Measurements from ENCODE around the gene SERINC4. TPM values are rescaled to one million over a fixed set of nuclear protein-coding genes. Genes with fewer than 3 reads are reported as not detected.

Gene SERINC4
- total RNA-seq: not detected in 2 replicates

GRCh38 chr15:43799945-43800285 lies at the start of gene SERINC4:
TSS of gene SERINC4 (minus strand) at chr15:43800220. CDS start at chr15:43799986, 234 bp downstream.

GRCh38 chr15:43826508-43827341 lies 26.7 kb upstream of the SERINC4 start, which contains the start of gene WDR76:
TSS of gene WDR76 (plus strand) at chr15:43827002. CDS start at chr15:43827033, 31 bp downstream.

GRCh38 chr15:43824302-43825246 lies 24.6 kb upstream of the SERINC4 start, which contains the start of gene MFAP1:
TSS of gene MFAP1 (minus strand) at chr15:43824690. CDS start at chr15:43824569, 121 bp downstream.

GRCh38 chr15:43800286-43801141 lies 494 bp upstream of the SERINC4 start, which contains the start of gene HYPK:
TSS of gene HYPK (plus strand) at chr15:43800599. CDS start at chr15:43800623, 24 bp downstream.

GRCh38 chr15:43791993-43792760 lies 7.8 kb downstream of the SERINC4 start, which contains the start of gene SERF2:
TSS of gene SERF2 (plus strand) at chr15:43792320. CDS start at chr15:43792377, 57 bp downstream.

GRCh38 chr15:43776718-43777266 lies 23.2 kb downstream of the SERINC4 start, which contains the start of gene ELL3:
TSS of gene ELL3 (minus strand) at chr15:43776966. CDS start at chr15:43776901, 65 bp downstream.

GRCh38 chr15:43746245-43746902 lies 53.6 kb downstream of the SERINC4 start, which contains the start of gene PDIA3:
TSS of gene PDIA3 (plus strand) at chr15:43746438. CDS start at chr15:43746540, 102 bp downstream.

Other genes starting within 250 kb of the SERINC4 start
- gene PPIP5K1, start 210.0 kb downstream of the SERINC4 start, total RNA-seq: 23.7 and 31.9 TPM in 2 replicates
- not detected in 2 replicates for gene CKMT1B, start 206.2 kb downstream of the SERINC4 start, total RNA-seq
- 0.17 TPM in 1 of 2 replicates, not detected in the other for gene STRC, start 181.4 kb downstream of the SERINC4 start, total RNA-seq
- gene CATSPER2, start 151.4 kb downstream of the SERINC4 start, total RNA-seq: 1.3 and 2.0 TPM in 2 replicates
- gene CKMT1A, start 106.4 kb downstream of the SERINC4 start, total RNA-seq: not detected in 2 replicates
- 1,033 and 1,111 TPM in 2 replicates for gene PDIA3, start 53.8 kb downstream of the SERINC4 start, total RNA-seq
- 3.0 and 3.1 TPM in 2 replicates for gene ELL3, start 23.3 kb downstream of the SERINC4 start, total RNA-seq
- gene SERF2, start 7.9 kb downstream of the SERINC4 start, total RNA-seq: 537 and 552 TPM in 2 replicates
- 4.3 and 5.4 TPM in 2 replicates for gene HYPK, start 379 bp upstream of the SERINC4 start, total RNA-seq
- gene MFAP1, start 24.5 kb upstream of the SERINC4 start, total RNA-seq: 18.5 and 23.0 TPM in 2 replicates
- 3.8 and 6.5 TPM in 2 replicates for gene WDR76, start 26.8 kb upstream of the SERINC4 start, total RNA-seq

Measured in smooth muscle cell of the pulmonary artery (primary cell).